ENCODE results near the gene CYP4V2. TPM values are rescaled to one million over a fixed set of nuclear protein-coding genes. Genes with fewer than 3 reads are reported as not detected.

Gene CYP4V2
- total RNA-seq, 1 donor from 2014 or later: 9.1 TPM

DNA sequence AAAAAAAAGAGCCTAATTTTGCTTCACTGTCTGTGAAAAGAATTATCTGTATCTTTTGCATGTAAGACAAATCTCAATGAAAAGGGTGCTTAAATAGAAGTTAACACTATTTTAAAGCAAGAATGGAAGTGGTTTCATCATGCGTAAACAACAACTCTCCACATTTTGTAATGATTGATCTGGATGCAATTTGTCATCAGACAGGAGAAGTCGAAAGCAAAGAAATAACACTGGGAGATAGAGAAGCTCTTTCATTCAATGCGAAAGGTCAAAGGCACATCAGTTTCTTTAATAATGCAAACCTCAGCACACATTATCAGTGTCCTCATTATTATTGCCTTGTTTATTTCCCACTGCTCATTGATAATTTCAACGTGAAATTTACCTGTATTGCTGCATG, 44.8 kb downstream of the CYP4V2 start:
- no peaks in the 10 kb centered on the region for H3K27me3 Mint-ChIP-seq (ENCODE audit: low read depth, unreplicated experiment)
- Histone ChIP-seq H3K9ac (ENCODE audit: low read length) (no peak overlapping the region), H4K20me1 (ENCODE audit: insufficient read depth, low read length) (no peaks in the 10 kb centered on the region), H2AFZ (ENCODE audit: low read depth, low read length) (no peak overlapping the region), H3K4me1 (ENCODE audit: insufficient read depth, low read length) (no peaks in the 10 kb centered on the region), H3K4me3 (ENCODE audit: insufficient read depth, low read depth, low read length) (no peak overlapping the region), H3K79me2 (ENCODE audit: insufficient read depth, low read length) (no peaks in the 10 kb centered on the region), H3K27ac (ENCODE audit: low read depth, low read length) (no peak overlapping the region), H3K36me3 (ENCODE audit: insufficient read depth, low read length) (no peaks in the 10 kb centered on the region), H3K27me3 (ENCODE audit: insufficient read depth, low read length) (no peaks in the 10 kb centered on the region), H3K9me3 (ENCODE audit: insufficient read depth, low read depth, low read length) (no peaks in the 10 kb centered on the region), H3K4me2 (ENCODE audit: low read length) (no peak overlapping the region)
- H3K27ac Mint-ChIP-seq (ENCODE audit: unreplicated experiment): no peak overlapping the region
- no peak for FAIRE-seq
- peaks cover 5% of the 10 kb centered on the region for H3K9me3 Mint-ChIP-seq (ENCODE audit: unreplicated experiment)
- no peak for DNase-seq (ENCODE audit: low read depth)
- H3K4me3 Mint-ChIP-seq (ENCODE audit: unreplicated experiment): no peak overlapping the region
- H3K4me1 Mint-ChIP-seq (ENCODE audit: low read depth, unreplicated experiment): no peaks in the 10 kb centered on the region
- TF ChIP-seq EZH2 (IDR thresholded peaks at IDR 0.05; ENCODE audit: insufficient read depth, low read length) (no peak), CTCF (IDR thresholded peaks at IDR 0.05; ENCODE audit: insufficient read depth, low read depth, low read length) (no peak)
- no peaks in the 10 kb centered on the region for H3K36me3 Mint-ChIP-seq (ENCODE audit: low read depth, unreplicated experiment)

- no peak overlapping the region for H2AFZ ChIP-seq (ENCODE audit: low read depth, low read length)
- H3K4me1 ChIP-seq (ENCODE audit: insufficient read depth, low read length): no peaks in the 10 kb centered on the region
- no peak overlapping the region for H3K9ac ChIP-seq (ENCODE audit: low read length)
- H3K4me3 Mint-ChIP-seq (ENCODE audit: unreplicated experiment): no peak overlapping the region
- FAIRE-seq (no peak), DNase-seq (ENCODE audit: low read depth) (no peak)
- no peaks in the 10 kb centered on the region for H3K36me3 ChIP-seq (ENCODE audit: insufficient read depth, low read length)
- H3K27me3 ChIP-seq (ENCODE audit: insufficient read depth, low read length): no peaks in the 10 kb centered on the region
- H3K9me3 Mint-ChIP-seq (ENCODE audit: unreplicated experiment): peaks cover 5% of the 10 kb centered on the region
- H3K27me3 Mint-ChIP-seq (ENCODE audit: low read depth, unreplicated experiment): no peaks in the 10 kb centered on the region
- H3K4me1 Mint-ChIP-seq (ENCODE audit: low read depth, unreplicated experiment): no peaks in the 10 kb centered on the region
- H3K4me3 ChIP-seq (ENCODE audit: insufficient read depth, low read depth, low read length): no peak overlapping the region
- H3K79me2 ChIP-seq (ENCODE audit: insufficient read depth, low read length): no peaks in the 10 kb centered on the region
- H4K20me1 ChIP-seq (ENCODE audit: insufficient read depth, low read length): no peaks in the 10 kb centered on the region
- no peaks in the 10 kb centered on the region for H3K36me3 Mint-ChIP-seq (ENCODE audit: low read depth, unreplicated experiment)
- no peak overlapping the region for H3K4me2 ChIP-seq (ENCODE audit: low read length)
- no peaks in the 10 kb centered on the region for H3K9me3 ChIP-seq (ENCODE audit: insufficient read depth, low read depth, low read length)
- no peak overlapping the region for H3K27ac ChIP-seq (ENCODE audit: low read depth, low read length)
- TF ChIP-seq CTCF (IDR thresholded peaks at IDR 0.05; ENCODE audit: insufficient read depth, low read depth, low read length) (no peak), EZH2 (IDR thresholded peaks at IDR 0.05; ENCODE audit: insufficient read depth, low read length) (no peak)
- H3K27ac Mint-ChIP-seq (ENCODE audit: unreplicated experiment): no peak overlapping the region
Measured at GRCh38 chr4:186240452-186240847, 49.1 kb downstream of the CYP4V2 start.

DNA sequence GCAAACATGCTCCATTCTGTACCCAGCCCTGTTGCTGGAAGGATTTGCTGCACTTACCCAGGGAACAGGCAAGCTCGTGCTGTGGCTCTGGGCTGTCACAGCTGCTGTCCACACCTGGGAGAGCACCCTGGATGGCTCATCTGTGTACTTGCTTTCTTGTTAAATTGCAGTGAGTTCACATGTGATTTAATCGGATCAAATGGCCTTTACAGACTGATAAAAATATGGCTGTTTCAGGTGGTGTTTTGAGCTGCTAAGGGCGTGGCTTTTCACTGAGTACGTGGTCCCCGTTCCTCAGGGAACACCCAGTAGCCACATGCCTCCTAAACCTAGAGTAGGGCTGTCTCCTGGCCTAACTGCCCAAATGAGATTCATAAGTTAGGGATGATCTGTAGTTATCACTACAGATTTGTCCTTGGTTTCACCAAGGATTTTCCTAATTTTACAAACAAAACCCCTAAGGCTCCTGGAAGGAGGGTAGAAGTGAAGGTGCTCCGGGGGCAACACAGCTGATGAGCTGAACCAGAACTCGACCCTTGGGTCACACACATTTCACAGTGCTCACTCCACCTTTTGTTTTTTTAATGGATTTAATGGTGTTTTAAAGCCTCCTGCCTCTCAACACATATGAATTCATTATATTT, 49.6 kb downstream of the CYP4V2 start:
- Histone ChIP-seq H3K27ac (ENCODE audit: low read depth, low read length) (no peak overlapping the region), H3K4me2 (ENCODE audit: low read length) (no peak overlapping the region), H3K9me3 (ENCODE audit: insufficient read depth, low read depth, low read length) (no peaks in the 10 kb centered on the region), H3K27me3 (ENCODE audit: insufficient read depth, low read length) (no peaks in the 10 kb centered on the region), H3K79me2 (ENCODE audit: insufficient read depth, low read length) (no peaks in the 10 kb centered on the region), H2AFZ (ENCODE audit: low read depth, low read length) (no peak overlapping the region), H4K20me1 (ENCODE audit: insufficient read depth, low read length) (no peaks in the 10 kb centered on the region), H3K9ac (ENCODE audit: low read length) (no peak overlapping the region), H3K4me3 (ENCODE audit: insufficient read depth, low read depth, low read length) (no peak overlapping the region), H3K4me1 (ENCODE audit: insufficient read depth, low read length) (no peaks in the 10 kb centered on the region), H3K36me3 (ENCODE audit: insufficient read depth, low read length) (no peaks in the 10 kb centered on the region)
- Mint-ChIP-seq H3K27me3 (ENCODE audit: low read depth, unreplicated experiment) (no peaks in the 10 kb centered on the region), H3K4me3 (ENCODE audit: unreplicated experiment) (no peak overlapping the region), H3K4me1 (ENCODE audit: low read depth, unreplicated experiment) (no peaks in the 10 kb centered on the region), H3K27ac (ENCODE audit: unreplicated experiment) (no peak overlapping the region), H3K36me3 (ENCODE audit: low read depth, unreplicated experiment) (no peaks in the 10 kb centered on the region), H3K9me3 (ENCODE audit: unreplicated experiment) (peaks cover 11% of the 10 kb centered on the region)
- no peak for TF ChIP-seq CTCF (IDR thresholded peaks at IDR 0.05; ENCODE audit: insufficient read depth, low read depth, low read length)
- TF ChIP-seq EZH2 (IDR thresholded peaks at IDR 0.05; ENCODE audit: insufficient read depth, low read length): no peak
- no peak for FAIRE-seq
- no peak for DNase-seq (ENCODE audit: low read depth)
